Measurements from ENCODE around the gene SNAI3. TPM values are rescaled to one million over a fixed set of nuclear protein-coding genes. Genes with fewer than 3 reads are reported as not detected.

SNAI3 gene
- total RNA-seq, 1 donor from 2014 or later = 2.9 TPM

DNA sequence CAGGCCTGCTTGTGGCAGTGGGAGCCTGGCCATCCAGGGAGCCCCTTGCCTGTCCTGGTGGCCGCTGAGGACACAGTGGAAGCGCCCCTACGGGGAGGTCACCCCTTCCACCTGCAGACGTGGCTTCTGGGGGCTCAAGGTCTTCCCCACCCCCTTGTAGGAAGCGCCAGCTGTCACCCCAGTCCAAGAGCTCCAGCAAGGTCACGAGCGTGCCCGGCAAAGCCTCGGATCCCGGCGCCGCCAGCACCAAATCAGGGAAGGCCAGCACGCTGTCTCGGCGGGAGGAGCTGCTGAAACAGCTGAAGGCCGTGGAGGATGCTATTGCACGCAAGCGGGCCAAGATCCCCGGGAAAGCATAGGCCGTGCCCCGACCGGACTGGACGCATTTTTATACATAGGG is 55.4 kb downstream of the SNAI3 start:
- no peak for DNase-seq (ENCODE audit: missing footprints)
- ATAC-seq = no peak
- intact Hi-C loops (cut with DNase I) = no loop called here

- intact Hi-C loops (cut with DNase I) = no loop called here
- no peak for ATAC-seq
- no peak for DNase-seq (ENCODE audit: missing footprints)
Observed at GRCh38 chr16:88630433-88630832, 55.9 kb downstream of the SNAI3 start.

- intact Hi-C loops (cut with DNase I) = no loop called here
- DNase-seq (ENCODE audit: missing footprints) (no peak), ATAC-seq (no peak)
Observed at GRCh38 chr16:88629835-88630234, 56.5 kb downstream of the SNAI3 start.

- peak; percentile 79 for DNase-seq (ENCODE audit: missing footprints)
- peak; percentile 87 for ATAC-seq
- intact Hi-C loops (cut with DNase I) = no loop called here
Observed at GRCh38 chr16:88628512-88628974, 57.8 kb downstream of the SNAI3 start.

Small RNA genes within 50 kb of the gene (microRNA-seq; reads per million reads assigned to microRNA genes)
- not detected for gene MIR4722

Other genes with a start within 250 kb of the SNAI3 start
- gene ZFPM1, start 233.2 kb downstream of the SNAI3 start, total RNA-seq = 4.1 TPM
- gene ZC3H18, start 116.1 kb downstream of the SNAI3 start, total RNA-seq = 23.9 TPM
- not detected for gene IL17C, start 47.9 kb downstream of the SNAI3 start, total RNA-seq
- gene CYBA, start 35.5 kb downstream of the SNAI3 start, total RNA-seq = 63.7 TPM
- 24.0 TPM for gene MVD, start 23.4 kb downstream of the SNAI3 start, total RNA-seq
- 17.0 TPM for gene RNF166, start 19.9 kb upstream of the SNAI3 start, total RNA-seq
- 13.1 TPM for gene CTU2, start 20.0 kb upstream of the SNAI3 start, total RNA-seq
- gene PIEZO1, start 98.7 kb upstream of the SNAI3 start, total RNA-seq = 18.1 TPM
- 0.65 TPM for gene CDT1, start 117.3 kb upstream of the SNAI3 start, total RNA-seq
- gene APRT, start 125.4 kb upstream of the SNAI3 start, total RNA-seq = 45.3 TPM
- 15.8 TPM for gene GALNS, start 170.4 kb upstream of the SNAI3 start, total RNA-seq
- gene TRAPPC2L, start 170.6 kb upstream of the SNAI3 start, total RNA-seq = 58.7 TPM
- gene PABPN1L, start 180.2 kb upstream of the SNAI3 start, total RNA-seq = not detected